A549 treated with AZD9567 at 1 μM for 4 hours (cell line): Measurements from ENCODE around the gene CNKSR3. TPM values are rescaled to one million over a fixed set of nuclear protein-coding genes. Genes with fewer than 3 reads are reported as not detected.

Source experiments
- total RNA-seq: library from RNA; stranded (reverse); fragments of 200-300 nt; extraction: Qiagen RNA extraction; gene quantifications from 5 replicates; pipeline ENCODE4 v1.2.3, GENCODE V29; 2022; ENCODE audit not compliant: insufficient read depth

Gene CNKSR3
- 6.6 to 10.2 TPM (median 7.3 TPM) in 5 replicates for total RNA-seq

GRCh38 chr6:154510144-154510905 is at the start of gene CNKSR3:
CNKSR3 (minus strand) TSS chr6:154510685; CDS start chr6:154510114, 571 bp downstream.

GRCh38 chr6:154356690-154357089 is 153.8 kb downstream of the CNKSR3 start, which contains the start of gene IPCEF1:
IPCEF1 (minus strand) TSS chr6:154356803; CDS start chr6:154265947, 90,856 bp downstream.

Other genes with a start within 250 kb of the CNKSR3 start
- 0.02 to 0.26 TPM (median 0.11 TPM) in 4 of 5 replicates, not detected in the other for gene IPCEF1, start 153.9 kb downstream of the CNKSR3 start, total RNA-seq
- 16.0 to 19.2 TPM (median 17.4 TPM) in 5 replicates for gene SCAF8, start 222.7 kb upstream of the CNKSR3 start, total RNA-seq